GM18907 (cell line): ENCODE data around the gene CDV3.
"Not testable (repeated sequence)": the region's sequence is repeated elsewhere in the genome, so short reads cannot be mapped to it uniquely, and the experiment has no call there.

Source experiments
- ATAC-seq: cut with Tn5 transposase; IDR thresholded peaks from one replicate; pipeline ENCODE4 v1.9.1; 2021; ENCODE audit warnings: mild to moderate bottlenecking, moderate library complexity; ENCODE audit not compliant: unreplicated experiment

CDV3 gene

GRCh38 chr3:133573629-133574194, at the start of gene CDV3:
Gene CDV3, plus strand, starts transcription at chr3:133573686. Its CDS starts 359 bp downstream, at chr3:133574045.
- ATAC-seq, result peak; percentile 37

- ATAC-seq, result not testable (repeated sequence)
Measured at GRCh38 chr3:133523758-133524157, 49.7 kb upstream of the CDV3 start.

- ATAC-seq, result no peak
Measured at GRCh38 chr3:133525435-133525834, 48.1 kb upstream of the CDV3 start.

GRCh38 chr3:133527081-133527715, 46.3 kb upstream of the CDV3 start:
- no peak for ATAC-seq

- no peak for ATAC-seq
Measured at GRCh38 chr3:133529809-133530208, 43.7 kb upstream of the CDV3 start.

- ATAC-seq, result no peak
Measured at GRCh38 chr3:133531981-133532380, 41.5 kb upstream of the CDV3 start.

- ATAC-seq, result no peak
Measured at GRCh38 chr3:133532951-133533350, 40.5 kb upstream of the CDV3 start.

GRCh38 chr3:133535971-133536881, 37.3 kb upstream of the CDV3 start:
- no peak for ATAC-seq

GRCh38 chr3:133537131-133537530, 36.4 kb upstream of the CDV3 start:
- ATAC-seq, result not testable (repeated sequence)

- no peak for ATAC-seq
Measured at GRCh38 chr3:133538154-133538553, 35.3 kb upstream of the CDV3 start.

- ATAC-seq, result peak; percentile 60
Measured at GRCh38 chr3:133540896-133541674, 32.4 kb upstream of the CDV3 start.

- ATAC-seq, result no peak
Measured at GRCh38 chr3:133542871-133543270, 30.6 kb upstream of the CDV3 start.

GRCh38 chr3:133544983-133545382, 28.5 kb upstream of the CDV3 start:
- not testable (repeated sequence) for ATAC-seq

GRCh38 chr3:133547432-133548041, 25.9 kb upstream of the CDV3 start:
- ATAC-seq, result no peak

GRCh38 chr3:133548090-133548489, 25.4 kb upstream of the CDV3 start:
- no peak for ATAC-seq

- ATAC-seq, result no peak
Measured at GRCh38 chr3:133549565-133549964, 23.9 kb upstream of the CDV3 start.

- ATAC-seq, result not testable (repeated sequence)
Measured at GRCh38 chr3:133551589-133551988, 21.9 kb upstream of the CDV3 start.

- ATAC-seq, result no peak
Measured at GRCh38 chr3:133561679-133562078, 11.8 kb upstream of the CDV3 start.

- ATAC-seq, result no peak
Measured at GRCh38 chr3:133562376-133562775, 11.1 kb upstream of the CDV3 start.

- ATAC-seq, result no peak
Measured at GRCh38 chr3:133563186-133563591, 10.3 kb upstream of the CDV3 start.

GRCh38 chr3:133563816-133564215, 9.7 kb upstream of the CDV3 start:
- no peak for ATAC-seq
